Endothelial cell of umbilical vein (primary cell): ENCODE data around the gene PTPMT1.

Source experiments
- EZH2 ChIP-seq: IDR thresholded peaks from 2 replicates; pipeline ENCODE4 v1.6.1; 2012; ENCODE audit warnings: borderline replicate concordance, low read depth, mild to moderate bottlenecking, moderate library complexity, low read length, inconsistent platforms; ENCODE audit not compliant: severe bottlenecking
- FOS ChIP-seq: IDR thresholded peaks from 2 replicates; pipeline ENCODE4 v1.6.1; 2011; ENCODE audit warnings: mild to moderate bottlenecking, low read length, moderate library complexity, borderline replicate concordance; ENCODE audit not compliant: insufficient read depth
- POLR2A ChIP-seq: IDR thresholded peaks from 2 replicates; pipeline ENCODE4 v1.6.1; 2012; ENCODE audit warnings: low read depth, mild to moderate bottlenecking, control low read depth, low read length
- POLR2AphosphoS5 ChIP-seq: IDR thresholded peaks from 2 replicates; pipeline ENCODE4 v1.6.1; 2012; ENCODE audit warnings: low read depth, mild to moderate bottlenecking, control low read depth, low read length, moderate library complexity; ENCODE audit not compliant: insufficient read depth
- TF ChIP-seq, protein P1 (sequence below), 2 donors: IDR thresholded peaks; 1 replicate in 1 of 2; 2 replicates in 1 of 2; pipeline ENCODE4 v1.5.1; 2011; ENCODE audit warnings: low read length in 2 of 2, mild to moderate bottlenecking in 2 of 2, moderate library complexity in 2 of 2, control low read depth in 1 of 2, inconsistent platforms in 1 of 2, low read depth in 1 of 2; ENCODE audit not compliant: insufficient read depth in 1 of 2; ENCODE audit errors: extremely low read depth in 1 of 2
- TF ChIP-seq, protein P2 (sequence below): IDR thresholded peaks from 2 replicates; pipeline ENCODE4 v1.6.1; 2011; ENCODE audit not compliant: insufficient read depth, insufficient read length

DNA sequence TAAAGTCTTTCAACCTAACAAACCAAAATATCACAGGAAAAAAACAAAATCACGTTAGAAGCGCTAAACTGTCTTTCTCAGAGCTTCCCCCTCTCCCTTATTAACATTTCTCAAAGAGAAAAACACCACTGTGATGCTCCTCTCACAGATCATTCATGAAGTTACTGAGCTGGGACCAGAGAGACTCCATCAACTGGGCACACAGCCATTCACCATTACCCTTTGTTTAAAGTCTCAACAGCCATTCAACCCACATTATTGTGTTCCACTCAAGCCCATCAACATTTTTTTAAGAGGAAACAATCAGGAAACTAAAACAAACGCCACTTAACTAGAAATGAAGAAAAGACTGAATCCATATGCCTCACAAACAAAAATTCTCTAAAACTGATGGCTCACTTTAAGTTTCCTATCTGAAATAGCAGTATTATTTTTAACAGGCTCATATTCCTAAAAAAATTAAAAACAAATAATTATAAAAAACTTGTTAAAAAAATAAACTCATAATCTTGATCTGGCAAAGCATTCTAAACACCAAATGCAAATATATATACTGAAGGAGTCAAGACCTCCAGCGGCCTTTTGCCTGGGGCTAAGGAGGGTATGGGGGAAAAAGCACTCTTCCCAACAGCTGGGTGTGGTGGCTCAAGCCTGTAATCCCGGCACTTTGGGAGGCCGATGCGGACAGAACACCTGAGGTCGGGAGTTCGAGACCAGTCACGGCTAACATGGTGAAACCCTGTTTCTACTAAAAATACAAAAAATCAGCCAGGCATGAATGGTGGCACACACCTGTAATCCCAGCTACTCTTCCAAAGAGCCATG, 26.4 kb upstream of the PTPMT1 start:
- TF ChIP-seq POLR2AphosphoS5: no peak
- TF ChIP-seq, protein P1, sequence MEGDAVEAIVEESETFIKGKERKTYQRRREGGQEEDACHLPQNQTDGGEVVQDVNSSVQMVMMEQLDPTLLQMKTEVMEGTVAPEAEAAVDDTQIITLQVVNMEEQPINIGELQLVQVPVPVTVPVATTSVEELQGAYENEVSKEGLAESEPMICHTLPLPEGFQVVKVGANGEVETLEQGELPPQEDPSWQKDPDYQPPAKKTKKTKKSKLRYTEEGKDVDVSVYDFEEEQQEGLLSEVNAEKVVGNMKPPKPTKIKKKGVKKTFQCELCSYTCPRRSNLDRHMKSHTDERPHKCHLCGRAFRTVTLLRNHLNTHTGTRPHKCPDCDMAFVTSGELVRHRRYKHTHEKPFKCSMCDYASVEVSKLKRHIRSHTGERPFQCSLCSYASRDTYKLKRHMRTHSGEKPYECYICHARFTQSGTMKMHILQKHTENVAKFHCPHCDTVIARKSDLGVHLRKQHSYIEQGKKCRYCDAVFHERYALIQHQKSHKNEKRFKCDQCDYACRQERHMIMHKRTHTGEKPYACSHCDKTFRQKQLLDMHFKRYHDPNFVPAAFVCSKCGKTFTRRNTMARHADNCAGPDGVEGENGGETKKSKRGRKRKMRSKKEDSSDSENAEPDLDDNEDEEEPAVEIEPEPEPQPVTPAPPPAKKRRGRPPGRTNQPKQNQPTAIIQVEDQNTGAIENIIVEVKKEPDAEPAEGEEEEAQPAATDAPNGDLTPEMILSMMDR (IDR thresholded peaks at IDR 0.05; ENCODE audit: extremely low read depth in 1 of 2, insufficient read depth in 1 of 2, low read depth in 1 of 2, low read length in 2 of 2): no peak
- no peak for TF ChIP-seq FOS
- no peak for TF ChIP-seq EZH2
- TF ChIP-seq POLR2A: no peak
- TF ChIP-seq, protein P2, sequence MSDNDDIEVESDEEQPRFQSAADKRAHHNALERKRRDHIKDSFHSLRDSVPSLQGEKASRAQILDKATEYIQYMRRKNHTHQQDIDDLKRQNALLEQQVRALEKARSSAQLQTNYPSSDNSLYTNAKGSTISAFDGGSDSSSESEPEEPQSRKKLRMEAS: no peak
